ENCODE measurements around the gene NCKAP5.
"Not testable (repeated sequence)": the region's sequence is repeated elsewhere in the genome, so short reads cannot be mapped to it uniquely, and the experiment has no call there.

NCKAP5 gene

DNA sequence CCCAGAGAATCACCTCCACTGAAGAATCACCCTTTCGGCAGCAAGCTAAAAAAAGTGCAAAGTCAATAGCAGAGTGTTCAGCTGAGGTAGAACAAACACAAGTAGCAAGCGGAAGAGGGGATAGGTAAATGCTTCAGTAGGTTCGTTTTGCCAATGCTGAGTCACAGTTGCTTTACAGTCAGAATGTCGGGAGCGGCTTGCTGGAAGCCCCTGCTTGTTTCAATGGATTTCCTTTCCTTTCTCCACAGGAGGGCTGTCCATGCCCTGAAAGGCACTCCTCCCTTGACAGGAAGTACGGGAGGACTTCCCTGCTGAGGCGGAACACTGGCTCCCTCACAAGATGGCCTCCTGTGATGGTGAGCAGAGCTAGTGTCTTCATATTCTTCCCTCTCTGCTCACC, 752.0 kb downstream of the NCKAP5 start:
- no peak for DNase-seq

DNA sequence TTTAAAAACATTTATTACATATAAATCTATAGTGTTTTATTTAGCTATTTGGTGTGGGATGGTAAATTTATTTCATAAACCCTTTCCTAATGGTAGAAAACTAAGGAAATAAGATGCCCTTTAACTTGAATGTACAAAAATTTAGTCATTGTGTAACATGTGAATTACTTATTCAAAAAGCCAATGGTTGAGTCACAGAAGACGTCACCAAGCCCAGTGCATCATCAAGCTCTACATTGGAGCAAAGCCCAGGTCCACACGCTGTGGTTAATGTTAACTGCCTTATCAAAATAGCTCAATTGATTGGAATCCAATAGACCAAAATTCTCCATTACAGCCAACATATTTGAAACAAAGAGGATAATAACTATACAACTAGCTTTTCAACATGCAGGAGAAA, 752.7 kb downstream of the NCKAP5 start:
- no peak for DNase-seq

DNA sequence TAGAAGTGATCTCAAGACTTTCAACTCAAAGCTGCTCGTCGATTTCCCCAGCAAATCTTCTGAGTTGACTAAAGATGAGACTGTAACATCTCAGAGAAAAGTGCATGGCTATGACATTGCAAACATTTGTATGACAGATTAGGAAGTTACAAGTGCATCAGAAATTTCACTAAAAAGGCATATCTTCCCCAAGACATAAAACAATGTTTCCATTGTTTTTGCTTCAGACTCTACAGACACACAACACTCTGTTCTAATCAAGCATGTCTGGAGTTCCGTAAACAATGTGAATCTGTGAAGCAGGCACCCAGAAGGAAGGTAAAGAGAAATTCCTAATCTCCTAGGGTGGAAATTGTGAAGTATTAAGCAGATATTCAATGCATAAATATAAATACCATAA, 753.6 kb downstream of the NCKAP5 start:
- no peak for DNase-seq

DNA sequence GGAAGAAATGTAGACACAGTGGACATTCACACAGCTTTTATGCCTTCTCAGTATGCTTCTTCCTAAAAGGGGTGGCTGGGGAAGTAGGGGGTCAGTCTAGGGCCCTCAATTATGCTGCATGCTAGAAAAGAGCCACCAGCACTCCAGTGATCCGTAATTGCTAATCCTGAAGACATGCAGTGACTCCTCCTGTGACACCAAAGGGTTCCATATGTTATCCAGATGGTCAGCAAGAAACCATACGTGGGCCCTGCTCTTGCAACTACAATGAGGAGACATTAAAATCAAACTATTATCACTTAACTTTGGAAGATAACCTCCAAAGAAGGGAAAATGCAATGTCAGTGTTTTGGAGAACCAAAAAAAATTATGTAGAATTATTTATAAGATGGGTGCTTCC, 754.8 kb downstream of the NCKAP5 start:
- DNase-seq = no peak

DNA sequence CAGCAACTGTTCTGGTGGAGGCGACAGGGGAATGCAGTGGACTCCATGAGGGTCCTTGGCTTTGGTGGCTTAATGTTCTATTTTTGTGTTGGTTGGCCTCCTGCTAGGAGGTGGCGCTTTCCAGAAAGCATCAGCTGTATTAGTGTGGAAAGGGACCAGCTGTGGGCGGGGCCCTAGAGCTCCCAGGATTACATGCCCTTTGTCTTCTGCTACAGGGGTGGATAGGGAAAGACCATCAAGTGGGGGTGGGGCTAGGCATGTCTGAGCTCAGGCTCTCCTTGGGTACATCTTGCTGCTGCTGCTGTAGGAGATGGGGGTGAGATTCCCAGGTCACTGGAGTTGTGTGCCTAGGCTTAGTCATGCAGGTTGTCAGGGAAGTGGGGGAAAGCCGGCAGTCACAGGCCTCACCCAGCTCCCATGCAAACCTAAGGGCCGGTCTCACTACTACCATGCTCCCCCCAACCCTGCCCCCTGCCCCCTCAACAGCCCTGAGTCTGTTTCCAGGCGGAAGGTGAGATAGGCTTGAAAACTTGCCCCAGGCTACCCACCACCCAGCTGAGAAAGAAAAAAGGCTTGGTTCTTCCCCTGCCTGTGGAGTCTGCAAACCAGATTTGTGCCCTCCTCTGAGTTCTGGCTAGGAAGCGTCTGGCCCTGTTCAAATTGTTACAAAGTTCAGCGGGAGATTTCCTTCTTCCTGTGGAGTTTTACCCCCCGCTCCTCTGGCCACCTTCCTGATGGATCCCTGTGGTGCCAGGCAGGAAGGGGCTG, 756.9 kb downstream of the NCKAP5 start:
- no peak for DNase-seq

DNA sequence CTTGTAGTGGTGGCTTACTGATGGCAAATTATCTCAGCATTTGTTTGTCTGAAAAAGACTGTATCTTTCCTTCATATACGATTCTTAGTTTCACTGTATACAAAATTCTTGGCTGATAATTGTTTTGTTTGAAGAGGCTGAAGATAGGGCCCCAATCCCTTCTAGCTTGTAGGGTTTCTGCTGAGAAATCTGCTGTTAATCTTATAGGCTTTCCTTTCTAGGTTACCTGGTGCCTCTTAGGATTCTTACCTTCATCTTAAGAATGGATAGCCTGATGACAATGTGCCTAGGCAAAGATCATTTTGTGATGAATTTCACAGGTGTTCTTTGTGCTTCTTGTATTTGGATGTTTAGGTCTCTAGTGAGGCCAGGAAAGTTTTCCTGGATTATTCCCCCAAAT, 758.3 kb downstream of the NCKAP5 start:
- DNase-seq = not testable (repeated sequence)

DNA sequence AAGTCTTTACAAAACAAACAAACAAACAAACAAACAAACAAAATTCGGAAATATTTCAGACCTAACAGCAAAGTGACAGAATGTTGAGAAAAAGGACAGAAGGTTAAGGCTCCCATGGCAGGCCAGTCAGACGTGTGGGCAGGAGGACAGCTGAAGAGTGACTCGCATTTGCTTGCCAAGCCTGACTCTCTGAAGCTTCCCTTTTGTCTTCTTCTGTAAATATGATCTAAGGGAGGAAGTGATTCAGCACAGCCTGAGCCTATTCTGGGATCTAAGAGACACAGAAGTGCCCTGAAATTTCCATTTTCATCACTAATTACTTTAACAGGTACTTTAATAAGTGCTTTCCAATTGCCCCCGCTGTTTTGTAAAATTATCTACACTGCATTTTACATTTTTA, 764.2 kb downstream of the NCKAP5 start:
- DNase-seq = no peak

DNA sequence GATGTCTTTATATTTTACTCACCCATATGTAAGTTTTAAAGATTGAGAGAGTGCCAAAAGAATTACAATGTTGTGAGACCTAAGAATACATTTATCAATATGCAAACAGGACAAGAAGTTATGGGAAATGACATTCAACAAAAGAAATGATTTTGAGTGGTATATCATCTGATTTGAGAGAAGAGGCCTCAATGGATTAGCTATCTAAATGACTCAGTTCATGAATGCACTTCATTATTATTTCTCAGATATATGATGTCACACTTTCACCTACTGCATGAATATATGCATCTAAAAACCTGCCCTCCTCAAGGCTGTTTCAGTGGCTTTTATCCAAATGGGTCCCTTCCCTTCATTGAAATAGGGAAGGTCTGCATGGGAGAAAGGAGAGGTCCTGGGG, 769.9 kb downstream of the NCKAP5 start:
- DNase-seq = no peak

DNA sequence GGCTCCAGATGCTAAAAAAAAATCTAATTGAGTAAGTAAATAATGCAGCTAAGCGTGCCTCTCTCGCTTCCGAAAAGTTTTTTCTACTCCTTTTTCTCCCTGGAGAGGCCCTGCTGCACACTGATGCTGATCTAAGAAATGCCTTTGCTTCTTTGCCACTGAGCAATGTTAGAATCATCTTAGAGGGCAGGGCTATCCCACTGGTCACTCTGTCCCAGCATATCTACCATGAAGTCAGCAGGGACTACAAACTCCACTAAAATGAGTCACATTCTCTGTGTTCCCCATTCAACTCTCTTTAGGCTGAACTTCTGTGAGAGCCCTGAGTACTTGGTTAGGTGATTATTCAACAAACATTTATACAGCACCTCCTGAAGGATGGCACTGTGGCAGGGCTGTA, 770.7 kb downstream of the NCKAP5 start:
- DNase-seq = no peak

DNA sequence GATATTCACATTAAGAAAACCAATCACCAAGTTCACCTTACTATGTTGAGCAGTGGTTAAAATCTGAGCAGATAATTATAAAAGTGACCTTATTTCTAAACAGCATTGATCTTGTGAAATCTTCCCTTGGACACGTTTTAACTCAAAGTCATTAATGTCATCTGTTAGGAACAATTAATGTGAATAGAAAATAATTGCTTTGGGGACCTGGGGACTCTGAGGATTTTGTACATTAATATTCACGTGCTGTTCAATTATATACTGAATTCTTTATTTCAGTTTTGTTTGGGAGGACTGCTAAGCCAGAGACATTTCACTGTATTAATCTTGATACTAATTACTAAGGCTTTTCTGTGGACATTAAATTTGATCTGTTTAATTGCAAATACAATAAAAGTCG, 771.2 kb downstream of the NCKAP5 start:
- no peak for DNase-seq

DNA sequence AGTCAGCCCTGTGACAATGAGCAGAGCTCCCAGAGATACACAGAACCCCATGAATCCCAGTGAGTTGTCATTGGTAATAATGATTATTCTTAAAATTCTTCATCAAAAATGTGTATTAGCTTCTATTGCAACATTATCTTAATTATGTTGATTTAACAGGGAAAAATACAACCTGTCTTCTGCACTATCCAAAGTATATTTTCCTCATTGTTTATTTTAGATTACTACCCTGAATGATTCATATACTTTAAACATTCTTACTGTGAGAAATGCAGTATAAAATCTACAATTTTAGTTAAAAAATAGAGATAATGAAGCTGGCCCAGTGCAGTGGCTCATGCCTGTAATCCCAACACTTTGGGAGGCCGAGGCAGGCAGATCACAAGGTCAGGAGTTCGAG, 773.0 kb downstream of the NCKAP5 start:
- DNase-seq = no peak

DNA sequence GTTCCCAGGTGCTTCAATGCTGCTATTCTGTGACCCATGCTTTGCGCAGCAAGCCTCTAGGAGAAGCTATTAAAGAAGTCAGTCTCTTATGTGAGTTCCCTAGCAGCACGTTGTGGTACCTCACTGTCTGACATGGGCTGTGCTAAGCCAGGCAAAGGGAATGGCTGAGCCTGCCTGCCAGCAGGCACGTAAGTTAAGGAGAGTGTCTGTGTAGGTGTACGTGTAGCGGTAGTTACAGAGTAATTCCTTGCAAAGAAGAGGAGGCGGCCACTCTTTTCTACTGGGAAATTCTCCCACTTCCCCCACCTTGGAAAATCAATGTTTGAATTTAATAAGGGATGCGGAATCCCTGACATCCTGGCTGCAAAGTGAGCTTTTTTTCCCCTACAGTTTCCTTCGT, 774.7 kb downstream of the NCKAP5 start:
- no peak for DNase-seq

DNA sequence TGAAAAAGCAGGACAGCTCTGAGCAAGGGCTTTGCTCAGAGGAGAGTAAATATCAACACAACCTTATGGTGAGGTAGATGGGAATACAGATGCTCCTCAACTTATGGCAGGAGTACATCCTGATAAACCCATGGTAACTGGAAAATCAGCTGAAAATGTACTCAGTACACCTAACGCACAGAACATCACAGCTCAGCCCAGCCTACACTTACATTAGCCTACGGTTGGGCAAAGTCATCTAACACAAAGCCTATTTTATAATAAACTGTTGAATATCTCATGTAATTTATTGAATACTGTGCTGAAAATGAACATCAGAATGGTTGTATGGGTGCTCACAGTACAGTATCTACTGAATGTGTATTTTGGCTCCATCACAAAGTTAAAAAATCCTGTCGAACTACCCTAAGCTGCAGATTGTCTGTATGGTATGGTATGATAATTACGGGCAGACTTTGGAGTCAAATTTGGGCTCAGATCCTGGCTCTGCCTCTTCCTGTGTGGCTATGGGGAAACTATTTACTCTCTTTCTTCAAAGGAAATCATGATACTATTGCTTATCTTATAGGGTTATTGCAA, 778.0 kb downstream of the NCKAP5 start:
- DNase-seq = no peak

DNA sequence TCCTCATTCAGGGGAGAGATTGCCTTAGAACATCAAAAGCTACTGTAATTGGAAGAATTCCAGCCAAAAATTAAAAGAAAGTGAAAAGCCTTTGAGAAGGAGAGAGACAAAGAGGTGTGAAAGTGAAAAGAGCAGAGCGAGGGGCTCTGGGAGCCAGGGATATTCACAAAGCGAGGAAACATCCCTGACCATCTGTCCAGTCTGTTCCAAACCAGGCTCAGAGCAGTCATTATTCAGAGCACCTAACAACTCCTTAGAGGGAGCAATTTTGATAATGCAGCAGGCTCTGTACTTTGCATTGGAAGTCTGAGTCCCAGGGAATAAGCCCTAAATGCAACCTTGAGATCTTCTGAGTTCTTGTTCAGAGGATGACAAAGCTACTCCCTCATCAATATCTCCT, 779.2 kb downstream of the NCKAP5 start:
- no peak for DNase-seq

DNA sequence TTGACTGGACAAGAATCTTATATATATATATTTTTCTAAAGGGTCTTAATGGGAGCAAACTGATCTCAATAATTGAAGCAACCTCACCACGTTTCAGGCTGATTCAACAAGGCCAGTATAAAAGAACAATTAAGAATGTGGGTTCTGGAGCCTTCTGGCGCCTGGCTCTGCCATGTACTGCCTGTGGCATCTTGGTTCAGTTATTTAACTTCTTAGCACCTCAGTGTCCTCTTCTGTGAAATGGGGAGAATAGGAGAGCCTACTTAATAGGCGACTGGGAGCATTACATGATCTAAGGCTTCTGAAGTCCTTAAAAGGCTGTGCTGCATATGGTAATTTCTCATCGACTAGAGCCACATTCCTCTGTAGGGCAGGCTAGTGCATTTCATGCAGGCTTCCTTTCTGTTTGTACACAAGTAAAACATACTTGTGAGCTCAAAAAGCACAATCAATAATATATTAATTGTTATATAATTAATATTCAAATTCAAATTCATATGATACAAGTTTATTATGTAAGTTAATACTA, 779.9 kb downstream of the NCKAP5 start:
- DNase-seq = no peak

DNA sequence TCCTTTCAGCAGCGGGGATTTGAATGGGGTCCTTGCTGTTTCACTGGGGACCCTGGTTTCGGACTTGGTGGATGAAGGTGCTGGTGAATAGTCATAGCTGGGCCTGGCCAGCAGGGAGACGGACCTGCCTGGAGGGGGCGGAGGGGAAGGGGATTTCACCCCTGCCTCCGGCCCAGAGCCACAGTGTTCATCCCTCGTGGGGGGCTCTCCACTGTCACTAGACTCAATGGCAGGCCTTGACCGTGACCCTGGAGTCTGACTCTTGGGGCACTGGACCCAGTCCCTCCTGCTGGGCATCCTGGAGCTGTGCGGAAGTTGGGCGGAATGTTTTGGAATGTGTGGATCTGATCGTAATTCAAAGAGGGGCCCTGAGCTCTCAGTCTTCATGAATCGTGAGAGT, 784.4 kb downstream of the NCKAP5 start:
- DNase-seq = no peak

DNA sequence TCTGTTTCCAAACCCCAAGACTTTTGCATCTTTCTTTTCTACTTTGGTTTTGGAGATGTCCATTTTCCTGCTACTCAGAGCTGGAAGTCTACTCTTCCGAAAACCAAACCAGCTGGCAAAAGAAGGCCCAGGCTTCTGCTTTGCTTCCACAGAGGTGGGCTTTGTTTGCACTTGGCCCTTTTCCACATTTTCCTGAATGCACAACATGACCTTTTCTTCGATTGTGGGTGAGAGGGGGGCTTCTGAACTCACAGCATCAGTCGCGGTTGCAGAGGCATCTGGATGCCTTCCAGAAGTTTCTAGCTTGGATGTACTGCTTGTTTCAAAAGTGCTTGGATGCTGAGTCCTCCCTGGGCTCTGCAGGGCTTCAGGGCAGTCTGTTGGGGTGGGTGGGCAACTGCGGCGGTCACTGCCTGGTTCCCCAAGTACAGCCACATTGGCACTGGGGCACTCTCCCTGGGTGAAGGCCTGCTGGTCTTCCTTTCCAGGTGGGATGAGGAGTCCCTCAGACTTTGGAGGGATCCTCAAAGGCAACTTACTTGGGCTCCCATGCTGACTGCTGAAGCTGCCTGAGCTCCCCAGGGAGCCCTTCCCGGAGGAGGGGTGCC, 786.0 kb downstream of the NCKAP5 start:
- DNase-seq = no peak

DNA sequence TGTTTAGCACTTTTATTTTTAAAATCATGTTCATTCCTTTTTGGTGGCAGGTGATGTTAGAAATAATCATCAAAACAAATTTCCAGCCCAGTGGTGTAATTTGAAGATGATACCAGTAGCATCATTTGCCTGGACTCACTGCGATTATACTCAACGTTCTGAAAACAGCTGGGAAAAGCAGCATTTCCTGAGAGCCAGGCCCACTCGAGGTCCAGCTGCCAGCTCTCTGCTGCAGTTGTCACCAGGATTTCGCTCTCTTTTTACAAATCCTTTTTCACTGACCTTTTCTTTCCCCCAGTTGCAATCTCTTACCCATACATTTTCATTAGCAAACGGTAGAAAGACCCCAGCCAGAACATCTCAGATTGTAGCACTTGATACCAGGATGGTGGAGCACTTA, 787.6 kb downstream of the NCKAP5 start:
- DNase-seq = no peak

DNA sequence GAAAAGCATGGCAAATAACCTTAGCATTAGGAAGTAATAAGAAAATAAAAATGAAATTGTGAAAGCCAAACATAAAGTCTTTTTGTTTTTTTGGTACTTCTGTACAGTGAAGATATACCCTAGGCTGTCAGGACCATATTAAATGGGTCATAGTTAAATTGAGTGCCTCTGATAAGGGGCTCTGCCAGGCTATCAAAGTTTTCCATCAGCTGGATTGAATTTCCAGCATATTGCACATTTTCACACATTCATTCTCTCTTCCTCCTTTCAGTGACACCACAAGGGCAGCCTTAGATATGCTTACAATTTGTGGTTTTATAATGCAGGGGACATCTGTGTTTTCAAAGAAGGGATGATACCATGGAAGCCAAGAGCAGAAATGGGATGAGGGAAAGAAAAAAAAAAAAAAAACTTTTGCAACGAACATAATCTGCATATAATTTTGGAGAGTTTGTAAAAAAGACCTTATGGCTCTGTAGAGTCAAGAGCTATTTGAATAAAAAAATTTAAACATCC, 789.0 kb downstream of the NCKAP5 start:
- no peak for DNase-seq

DNA sequence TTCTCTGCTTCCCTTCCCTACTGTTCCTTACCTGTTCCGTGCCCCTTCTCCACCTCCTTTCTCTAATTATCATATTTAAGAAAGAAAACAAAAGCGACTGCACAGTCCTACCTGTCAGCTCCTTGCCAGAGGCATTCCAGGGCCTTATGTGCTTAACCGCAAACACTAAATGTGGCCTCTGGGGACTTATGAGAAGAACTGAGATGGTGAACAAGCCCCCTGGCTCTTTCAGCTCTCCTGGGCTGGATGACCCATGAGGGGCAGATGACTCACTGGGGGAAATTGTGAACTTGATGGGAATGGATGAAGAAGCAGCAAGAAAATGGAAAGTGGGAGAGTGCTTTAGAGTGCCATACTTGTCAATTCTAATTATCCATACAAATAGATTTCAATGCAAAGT, 792.0 kb downstream of the NCKAP5 start:
- DNase-seq = no peak

DNA sequence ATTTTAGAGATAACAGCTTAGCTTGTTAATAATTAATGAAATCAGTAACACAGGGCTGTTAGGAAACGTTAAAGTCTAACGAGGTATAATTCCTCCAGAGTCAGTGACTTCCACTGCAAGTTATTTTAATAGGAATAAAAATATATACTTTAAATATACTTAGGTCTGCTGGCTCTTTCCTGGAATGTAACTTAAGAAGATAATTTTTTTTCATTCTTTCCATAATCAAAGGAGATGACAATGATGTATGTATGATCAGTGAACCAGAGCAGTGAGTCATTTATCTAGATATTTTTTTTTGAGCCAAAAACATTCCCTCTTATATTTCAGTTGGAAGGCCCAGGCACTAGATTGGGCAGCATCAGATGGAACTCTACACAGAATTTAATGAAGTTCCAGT, 794.1 kb downstream of the NCKAP5 start:
- no peak for DNase-seq

DNA sequence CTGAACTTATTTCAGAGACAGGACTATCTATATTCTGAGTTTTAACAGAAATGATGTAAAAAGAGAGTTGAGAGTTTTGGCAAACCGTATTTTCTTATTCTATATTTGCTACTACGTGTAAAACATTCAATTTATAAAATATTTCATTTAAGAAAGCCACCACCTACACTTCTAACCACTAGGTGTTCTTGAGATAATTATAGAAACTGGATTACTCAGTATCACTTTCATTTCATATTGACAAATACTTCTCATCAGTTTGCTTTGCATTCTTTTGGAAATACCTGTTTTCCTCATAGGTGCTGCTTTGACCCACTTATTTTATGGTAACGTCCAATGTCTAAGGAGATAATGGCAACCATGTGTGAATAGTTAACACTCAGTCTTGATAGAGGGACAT, 794.9 kb downstream of the NCKAP5 start:
- DNase-seq = no peak

DNA sequence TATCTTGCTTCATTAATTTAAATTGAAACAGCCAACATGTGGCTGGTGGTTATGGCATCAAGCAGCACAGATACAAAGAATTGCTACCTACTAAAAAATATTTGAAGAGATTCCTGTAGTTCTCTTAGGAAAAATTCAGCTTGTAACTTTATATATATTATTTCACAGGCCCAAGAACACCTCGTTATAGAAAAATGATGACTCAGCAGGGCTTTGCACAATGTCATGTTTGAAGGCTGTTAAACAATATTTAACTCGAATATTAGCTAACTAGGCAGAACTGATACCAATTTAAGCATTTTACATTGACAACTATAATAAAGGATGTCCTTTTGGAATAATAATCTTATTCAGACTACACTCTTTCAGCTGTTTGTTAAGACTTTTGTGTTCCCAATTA, 795.9 kb downstream of the NCKAP5 start:
- no peak for DNase-seq

DNA sequence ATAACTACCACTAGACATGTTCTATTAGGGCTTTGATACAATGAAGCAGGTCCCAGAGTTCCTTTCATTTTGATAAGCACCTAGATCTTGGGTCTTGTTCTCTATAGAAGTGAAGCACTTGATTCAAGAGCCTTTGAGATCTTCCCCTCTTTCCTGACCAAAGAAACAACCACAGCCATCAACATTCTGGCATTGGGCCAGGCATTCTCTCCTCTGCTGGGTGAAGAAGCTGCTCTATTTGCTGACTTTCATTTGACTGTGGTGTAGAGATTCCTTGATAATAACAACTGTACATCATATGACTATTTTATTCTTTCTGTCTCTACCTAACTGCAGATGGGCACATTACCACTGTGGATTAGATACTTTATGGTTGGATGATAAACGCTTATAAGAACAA, 801.7 kb downstream of the NCKAP5 start:
- DNase-seq = no peak
